Endodermal cell (in vitro differentiated cells): ENCODE results near the gene NPDC1. TPM values are rescaled to one million over a fixed set of nuclear protein-coding genes. Genes with fewer than 3 reads are reported as not detected.

Experiments used
- DNase-seq: peaks from one replicate; pipeline ENCODE4 v3.0.0-alpha.2; 2017
- H3K27ac ChIP-seq: 2 replicates; pipeline ENCODE4 v1.5.1; 2013; ENCODE audit warnings: mild to moderate bottlenecking, low read depth, low read length, moderate library complexity
- H3K27me3 ChIP-seq: 2 replicates; pipeline ENCODE4 v1.6.1; 2013; ENCODE audit warnings: mild to moderate bottlenecking, low read length, moderate library complexity; ENCODE audit not compliant: insufficient read depth, control insufficient read depth, poor library complexity, severe bottlenecking
- H3K36me3 ChIP-seq: 2 replicates; pipeline ENCODE4 v1.7.0; 2013; ENCODE audit warnings: mild to moderate bottlenecking, low read length, moderate library complexity; ENCODE audit not compliant: control insufficient read depth, insufficient read depth
- H3K4me1 ChIP-seq: one replicate; pipeline ENCODE4 v1.7.0; 2013; ENCODE audit warnings: low read length; ENCODE audit not compliant: control insufficient read depth, insufficient read depth
- H3K4me3 ChIP-seq: 2 replicates; pipeline ENCODE4 v1.5.1; 2013; ENCODE audit warnings: mild to moderate bottlenecking, low read length, moderate library complexity
- H3K9ac ChIP-seq: 2 replicates; pipeline ENCODE4 v1.6.1; 2013; ENCODE audit warnings: mild to moderate bottlenecking, low read length, moderate library complexity; ENCODE audit not compliant: poor library complexity, severe bottlenecking; ENCODE audit errors: extremely low read depth
- H3K9me3 ChIP-seq: 2 replicates; pipeline ENCODE4 v1.6.1; 2013; ENCODE audit warnings: mild to moderate bottlenecking, low read length, moderate library complexity; ENCODE audit not compliant: control insufficient read depth
- H3K27ac Mint-ChIP-seq: 2 replicates; pipeline ENCODE4 v1.8.0; 2020; ENCODE audit warnings: mixed read lengths
- H3K27me3 Mint-ChIP-seq: 2 replicates; pipeline ENCODE4 v1.8.0; 2021; ENCODE audit warnings: mild to moderate bottlenecking, mixed read lengths; ENCODE audit not compliant: insufficient read depth
- H3K36me3 Mint-ChIP-seq: 2 replicates; pipeline ENCODE4 v1.8.0; 2020; ENCODE audit warnings: low read depth, mixed read lengths
- H3K4me1 Mint-ChIP-seq: 2 replicates; pipeline ENCODE4 v1.8.0; 2020; ENCODE audit warnings: mixed read lengths
- H3K4me3 Mint-ChIP-seq: 2 replicates; pipeline ENCODE4 v1.8.0; 2020; ENCODE audit warnings: mild to moderate bottlenecking, moderate library complexity, mixed read lengths
- H3K9me3 Mint-ChIP-seq: 2 replicates; pipeline ENCODE4 v1.8.0; 2020; ENCODE audit warnings: mild to moderate bottlenecking, mixed read lengths
- CTCF ChIP-seq: fragments of 200-600 bp; sonication (generic); conservative IDR thresholded peaks from 2 replicates; pipeline ENCODE4 v1.5.0; 2021; ENCODE audit warnings: antibody characterized with exemption, mild to moderate bottlenecking
- WGBS, 2 experiments: methylation state at CpG; one replicate each; pipeline versions ENCODE4 v1.1.5 to v1.1.7; 2013; ENCODE audit warnings: missing lambda C conversion rate in 2 of 2, mixed read lengths in 1 of 2; ENCODE audit not compliant: insufficient coverage in 1 of 2, insufficient read length in 1 of 2; 5-methylcytosine and 5-hydroxymethylcytosine counted together
- total RNA-seq, 2 donors: library from RNA; stranded (reverse); fragmentation: NEBNext Ultra II Directional in 1 of 2; extraction: Animal tissue kit (Norgen Biotek cat#: 25700) in 1 of 2; gene quantifications; 2 replicates in 1 of 2; 3 replicates in 1 of 2; pipeline ENCODE4 v1.2.1, GENCODE V29; 2021

The NPDC1 gene
- total RNA-seq, 2 donors from 2014 or later: 60.8 to 73.3 TPM

GRCh38 chr9:137068539-137069507 lies 22.8 kb upstream of the NPDC1 start:
- DNase-seq: no peak
- peaks cover 15% of the 10 kb centered on the region for H3K4me1 Mint-ChIP-seq
- Histone ChIP-seq H3K9me3 (no peaks in the 10 kb centered on the region), H3K27me3 (no peaks in the 10 kb centered on the region), H3K4me1 (peaks cover 3% of the 10 kb centered on the region), H3K27ac (no peak overlapping the region), H3K4me3 (peak overlapping the region; percentile 76), H3K36me3 (no peaks in the 10 kb centered on the region), H3K9ac (no peak overlapping the region)
- no peak for TF ChIP-seq CTCF
- no peak overlapping the region for H3K27ac Mint-ChIP-seq
- peak overlapping the region; percentile 54 for H3K4me3 Mint-ChIP-seq
- peaks cover 2% of the 10 kb centered on the region for H3K36me3 Mint-ChIP-seq
- peaks cover 6% of the 10 kb centered on the region for H3K27me3 Mint-ChIP-seq
- H3K9me3 Mint-ChIP-seq: no peaks in the 10 kb centered on the region
- WGBS, 2 experiments: 93 to 96% methylated on average over 8 to 17 of the region's 17 CpGs

GRCh38 chr9:137067860-137068538 lies 22.0 kb upstream of the NPDC1 start:
- peaks cover 15% of the 10 kb centered on the region for H3K4me1 Mint-ChIP-seq
- peak overlapping the region; percentile 54 for H3K4me3 Mint-ChIP-seq
- 68 to 85% methylated on average over 8 to 12 of the region's 12 CpGs for WGBS, 2 experiments
- no peaks in the 10 kb centered on the region for H3K27me3 ChIP-seq
- peaks cover 2% of the 10 kb centered on the region for H3K36me3 Mint-ChIP-seq
- peak; percentile 77 for TF ChIP-seq CTCF
- H3K9ac ChIP-seq: no peak overlapping the region
- peaks cover 3% of the 10 kb centered on the region for H3K4me1 ChIP-seq
- no peak overlapping the region for H3K27ac ChIP-seq
- no peaks in the 10 kb centered on the region for H3K36me3 ChIP-seq
- no peaks in the 10 kb centered on the region for H3K9me3 Mint-ChIP-seq
- DNase-seq: peak; percentile 94
- H3K27me3 Mint-ChIP-seq: peaks cover 3% of the 10 kb centered on the region
- H3K9me3 ChIP-seq: no peaks in the 10 kb centered on the region
- no peak overlapping the region for H3K4me3 ChIP-seq
- peak overlapping the region; percentile 30 for H3K27ac Mint-ChIP-seq

- 93 to 96% methylated on average over 20 to 26 of the region's 26 CpGs for WGBS, 2 experiments
- no peaks in the 10 kb centered on the region for H3K27me3 ChIP-seq
- Mint-ChIP-seq H3K36me3 (peaks cover 2% of the 10 kb centered on the region), H3K9me3 (no peaks in the 10 kb centered on the region), H3K27me3 (no peaks in the 10 kb centered on the region), H3K4me3 (no peak overlapping the region), H3K27ac (no peak overlapping the region), H3K4me1 (peaks cover 15% of the 10 kb centered on the region)
- H3K36me3 ChIP-seq: no peaks in the 10 kb centered on the region
- H3K4me1 ChIP-seq: peaks cover 3% of the 10 kb centered on the region
- H3K4me3 ChIP-seq: no peak overlapping the region
- TF ChIP-seq CTCF: no peak
- H3K9ac ChIP-seq: no peak overlapping the region
- no peak overlapping the region for H3K27ac ChIP-seq
- H3K9me3 ChIP-seq: no peaks in the 10 kb centered on the region
- DNase-seq: no peak
Measured at GRCh38 chr9:137066096-137066861, 20.3 kb upstream of the NPDC1 start.
